AG09319 (cell line): Measurements from ENCODE around the gene FLYWCH1.
A peak's percentile ranks its signal among the peaks of the same experiment; 100 is the strongest.

ENCODE experiments used
- DNase-seq: peaks from one replicate; pipeline ENCODE4 v3.0.0-alpha.2; 2010; ENCODE audit warnings: low read depth; ENCODE audit errors: extremely low read depth
- TF ChIP-seq, protein P1 (sequence below): IDR thresholded peaks from 2 replicates; pipeline ENCODE4 v1.5.1; 2011; ENCODE audit warnings: low read depth, mild to moderate bottlenecking, inconsistent platforms, low read length, moderate library complexity

Gene FLYWCH1

GRCh38 chr16:2979669-2980226, 68.0 kb downstream of the FLYWCH1 start:
- TF ChIP-seq, protein P1, sequence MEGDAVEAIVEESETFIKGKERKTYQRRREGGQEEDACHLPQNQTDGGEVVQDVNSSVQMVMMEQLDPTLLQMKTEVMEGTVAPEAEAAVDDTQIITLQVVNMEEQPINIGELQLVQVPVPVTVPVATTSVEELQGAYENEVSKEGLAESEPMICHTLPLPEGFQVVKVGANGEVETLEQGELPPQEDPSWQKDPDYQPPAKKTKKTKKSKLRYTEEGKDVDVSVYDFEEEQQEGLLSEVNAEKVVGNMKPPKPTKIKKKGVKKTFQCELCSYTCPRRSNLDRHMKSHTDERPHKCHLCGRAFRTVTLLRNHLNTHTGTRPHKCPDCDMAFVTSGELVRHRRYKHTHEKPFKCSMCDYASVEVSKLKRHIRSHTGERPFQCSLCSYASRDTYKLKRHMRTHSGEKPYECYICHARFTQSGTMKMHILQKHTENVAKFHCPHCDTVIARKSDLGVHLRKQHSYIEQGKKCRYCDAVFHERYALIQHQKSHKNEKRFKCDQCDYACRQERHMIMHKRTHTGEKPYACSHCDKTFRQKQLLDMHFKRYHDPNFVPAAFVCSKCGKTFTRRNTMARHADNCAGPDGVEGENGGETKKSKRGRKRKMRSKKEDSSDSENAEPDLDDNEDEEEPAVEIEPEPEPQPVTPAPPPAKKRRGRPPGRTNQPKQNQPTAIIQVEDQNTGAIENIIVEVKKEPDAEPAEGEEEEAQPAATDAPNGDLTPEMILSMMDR = no peak
- no peak for DNase-seq

GRCh38 chr16:2980227-2981176, 68.8 kb downstream of the FLYWCH1 start, which contains the start of gene PKMYT1:
Gene PKMYT1 (minus strand): TSS chr16:2980446. CDS start chr16:2979657, 789 bp downstream.
- TF ChIP-seq, protein P1 = no peak
- peak; percentile 63 for DNase-seq

DNA sequence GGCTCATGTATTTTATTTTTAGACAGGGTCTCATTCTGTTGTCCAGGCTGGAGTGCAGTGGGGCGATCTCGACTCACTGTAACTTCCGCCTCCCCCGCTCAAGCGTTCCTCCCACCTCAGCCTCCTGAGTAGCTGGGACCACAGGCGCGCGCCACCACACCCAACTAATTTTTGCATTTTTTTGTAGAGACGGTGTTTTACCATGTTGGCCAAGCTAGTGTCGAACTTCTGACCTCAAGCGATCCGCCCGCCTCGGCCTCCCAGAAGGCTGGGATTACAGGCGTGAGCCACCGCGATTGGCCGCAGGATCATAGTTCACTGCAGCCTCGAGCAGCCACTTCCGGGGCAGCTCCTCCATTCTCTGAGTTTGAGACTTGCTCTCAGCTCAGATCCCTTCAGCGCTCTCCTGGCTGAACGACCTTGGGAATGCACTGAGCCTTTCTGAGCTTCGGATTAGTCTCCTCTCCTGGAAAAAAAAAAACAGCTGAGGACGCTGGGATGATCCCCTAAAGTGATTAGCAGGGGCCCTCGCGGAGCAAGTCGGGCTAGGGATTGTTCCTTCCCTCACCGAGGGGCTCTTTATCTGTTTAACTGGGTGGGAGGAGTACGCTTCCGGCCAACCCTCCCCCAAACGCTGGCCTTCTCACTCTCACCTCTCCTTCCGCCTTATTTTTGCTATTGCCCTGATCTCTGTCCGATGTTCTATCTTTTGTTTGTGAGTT, 69.6 kb downstream of the FLYWCH1 start:
- TF ChIP-seq, protein P1 = no peak
- DNase-seq = no peak

DNA sequence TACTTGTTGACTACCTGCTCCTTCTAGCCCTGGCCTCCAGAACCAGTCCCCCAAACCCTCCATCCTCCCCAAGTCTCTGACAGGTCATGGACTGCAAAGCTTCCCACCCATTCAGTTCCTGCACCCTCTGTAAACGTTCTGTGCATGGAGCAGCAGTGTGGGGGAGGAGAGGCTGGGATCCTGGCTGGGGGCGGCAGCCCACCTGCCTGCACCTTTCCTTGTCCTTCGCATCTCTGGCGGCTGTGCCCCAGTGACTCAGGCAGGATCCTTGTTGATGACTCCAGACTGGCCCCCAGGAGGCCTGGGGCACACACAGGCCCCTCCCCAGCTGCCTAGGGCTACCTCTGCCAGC, 70.1 kb downstream of the FLYWCH1 start:
- DNase-seq = no peak
- TF ChIP-seq, protein P1 = no peak

- DNase-seq = no peak
- TF ChIP-seq, protein P1 = no peak
Observed at GRCh38 chr16:2982402-2982801, 70.7 kb downstream of the FLYWCH1 start.

- peak; percentile 34 for DNase-seq
- TF ChIP-seq, protein P1 = peak; percentile 44
Observed at GRCh38 chr16:2983706-2984136, 72.0 kb downstream of the FLYWCH1 start.
